AG09319 (cell line): Measurements from ENCODE around the gene RIBC2.

Experiments used
- DNase-seq: peaks from one replicate; pipeline ENCODE4 v3.0.0-alpha.2; 2010; ENCODE audit warnings: low read depth; ENCODE audit errors: extremely low read depth
- CTCF ChIP-seq: IDR thresholded peaks from 2 replicates; pipeline ENCODE4 v1.5.1; 2011; ENCODE audit warnings: low read depth, mild to moderate bottlenecking, inconsistent platforms, low read length, moderate library complexity

Gene RIBC2

GRCh38 chr22:45452565-45453379, 39.3 kb downstream of the RIBC2 start:
- peak; percentile 85 for DNase-seq
- TF ChIP-seq CTCF: no peak

GRCh38 chr22:45453764-45454163, 40.3 kb downstream of the RIBC2 start:
- no peak for TF ChIP-seq CTCF
- no peak for DNase-seq

DNA sequence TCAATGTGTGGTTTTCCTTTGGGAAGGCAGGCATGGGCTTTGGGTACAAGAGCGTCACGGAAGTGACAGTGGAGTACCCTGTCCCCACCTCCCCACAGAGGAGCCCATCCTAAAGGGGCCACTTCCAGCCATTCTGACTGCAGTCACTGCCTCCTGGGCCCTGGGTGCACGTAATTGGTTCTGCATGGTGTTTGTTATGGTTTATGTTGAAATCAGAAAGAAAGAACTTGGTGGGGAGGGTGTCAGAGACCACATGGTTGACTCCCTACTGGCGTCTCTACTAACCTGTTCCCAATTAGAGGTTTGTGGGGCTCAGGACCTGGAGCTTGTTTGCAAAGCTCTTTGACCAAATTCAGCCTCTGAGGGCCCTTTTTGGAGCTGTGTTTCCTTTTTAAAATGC, 40.8 kb downstream of the RIBC2 start:
- peak; percentile 84 for DNase-seq
- TF ChIP-seq CTCF: no peak

DNA sequence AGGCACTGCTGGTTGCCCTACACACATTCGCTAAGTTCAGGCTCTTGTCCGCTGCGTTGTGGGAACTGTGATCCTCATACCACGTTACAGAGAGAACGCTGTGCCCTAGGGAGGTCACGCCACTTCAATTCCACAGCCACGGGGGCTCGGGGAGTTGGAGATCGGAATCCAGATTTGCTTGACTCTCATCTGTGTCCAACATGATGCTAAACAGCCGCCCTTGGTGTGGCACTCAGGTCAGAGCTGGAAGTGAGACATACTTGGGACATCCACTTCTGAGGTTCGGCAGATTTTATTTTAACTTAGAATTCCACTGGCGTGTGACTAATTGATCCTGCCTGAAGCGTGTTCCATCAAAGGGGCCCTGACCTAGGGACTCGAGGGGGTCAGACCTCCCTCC, 41.7 kb downstream of the RIBC2 start:
- no peak for TF ChIP-seq CTCF
- no peak for DNase-seq

DNA sequence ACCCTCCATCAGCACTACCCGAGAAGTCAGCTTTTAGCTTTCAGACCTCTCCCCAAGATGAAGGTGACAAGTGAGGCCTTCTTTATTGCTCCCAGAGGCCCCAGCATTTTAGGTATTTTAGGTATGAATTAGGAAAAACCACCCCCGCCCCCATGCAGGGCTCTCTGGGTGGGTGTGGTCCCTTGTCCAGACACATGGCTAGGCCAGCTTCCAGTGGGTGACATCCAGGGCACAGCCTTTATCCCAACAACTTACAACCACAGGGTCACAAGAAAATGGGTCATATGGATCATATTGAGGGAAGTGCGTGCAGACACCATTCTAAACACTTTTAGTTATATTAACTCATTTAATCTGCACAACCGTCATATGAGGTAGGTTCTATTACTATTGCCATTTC, 42.1 kb downstream of the RIBC2 start:
- TF ChIP-seq CTCF: no peak

DNA sequence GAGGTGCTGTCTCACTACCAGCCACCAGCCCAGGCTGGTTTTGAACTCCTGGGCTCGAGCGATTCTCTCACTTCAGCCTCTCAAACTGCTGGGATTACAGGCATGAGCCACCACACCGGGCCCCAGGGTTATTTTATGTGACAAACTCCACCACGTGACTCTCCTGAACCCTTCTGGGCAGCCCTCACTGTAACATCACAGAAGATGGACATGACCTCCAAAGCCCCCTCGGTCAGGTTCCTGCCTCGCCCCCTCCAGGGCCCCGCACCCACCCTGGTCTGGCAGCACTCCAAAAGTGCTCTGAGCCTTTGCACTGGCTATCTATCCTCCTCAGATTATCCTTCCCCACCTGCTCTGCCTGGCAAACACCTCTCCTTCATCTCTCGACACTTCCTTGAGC, 43.3 kb downstream of the RIBC2 start:
- no peak for DNase-seq
- no peak for TF ChIP-seq CTCF

More for the DNA sequence above, 42.1 kb downstream of the RIBC2 start:
- no peak for DNase-seq

DNA sequence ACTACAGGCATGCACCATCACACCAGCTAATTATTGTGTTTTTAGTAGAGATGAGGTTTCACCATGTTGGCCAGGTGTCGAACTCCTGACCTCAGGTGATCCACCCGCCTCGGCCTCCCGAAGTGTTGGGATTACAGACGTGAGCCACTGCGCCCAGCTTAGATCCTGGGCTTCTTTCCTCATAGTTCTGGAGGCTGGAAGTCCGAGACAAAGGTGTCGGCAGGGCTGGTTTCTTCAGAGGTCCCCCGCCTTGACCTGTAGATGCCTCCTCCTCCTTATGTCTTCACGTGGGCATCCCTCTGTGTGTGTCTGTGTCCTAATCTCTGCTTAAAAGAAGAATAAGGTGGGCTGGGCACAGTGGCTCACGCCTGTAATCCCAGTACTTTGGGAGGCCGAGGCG, 45.0 kb downstream of the RIBC2 start:
- no peak for TF ChIP-seq CTCF
- no peak for DNase-seq
